ENCODE data around the gene FZD8.

The FZD8 gene

GRCh38 chr10:35637462-35637861 is 4.6 kb downstream of the FZD8 start:
- POLR2A ChIA-PET = no interaction called here
- H3K4me3 ChIP-seq (ENCODE audit: low read depth, low read length) = no peak overlapping the region
- H3K4me1 ChIP-seq (ENCODE audit: control insufficient read depth, insufficient read depth, low read length) = peaks cover 3% of the 10 kb centered on the region
- CTCF ChIA-PET = interaction anchor here (0.6 to 4.2 kb wide), 6 partner anchors 75 to 1254 kb away, joined by 3 to 55 read pairs (median 4); no protein-coding TSS in a partner anchor
- no peak overlapping the region for H3K27ac ChIP-seq (ENCODE audit: extremely low read depth, low read depth, low read length)
- H3K9me3 ChIP-seq (ENCODE audit: control insufficient read depth, insufficient read depth, low read depth, low read length) = no peaks in the 10 kb centered on the region
- H3K36me3 ChIP-seq (ENCODE audit: control insufficient read depth in 2 of 2, insufficient read depth in 1 of 2, low read length in 2 of 2) = peaks cover 0 to 6% of the 10 kb centered on the region in 2 experiments; a peak in 1 of 3 replicates
- TF ChIP-seq SP7 (tag by site-specific recombination; IDR thresholded peaks at IDR 0.05) = no peak
- TF ChIP-seq PRDM1 (tag by site-specific recombination; IDR thresholded peaks at IDR 0.05) = peak; percentile 38; the same call in 1 of the 2 replicates
- no peak for TF ChIP-seq ZNF555 (tag by site-specific recombination; conservative IDR thresholded peaks at IDR 0.05)
- TF ChIP-seq, protein P1, sequence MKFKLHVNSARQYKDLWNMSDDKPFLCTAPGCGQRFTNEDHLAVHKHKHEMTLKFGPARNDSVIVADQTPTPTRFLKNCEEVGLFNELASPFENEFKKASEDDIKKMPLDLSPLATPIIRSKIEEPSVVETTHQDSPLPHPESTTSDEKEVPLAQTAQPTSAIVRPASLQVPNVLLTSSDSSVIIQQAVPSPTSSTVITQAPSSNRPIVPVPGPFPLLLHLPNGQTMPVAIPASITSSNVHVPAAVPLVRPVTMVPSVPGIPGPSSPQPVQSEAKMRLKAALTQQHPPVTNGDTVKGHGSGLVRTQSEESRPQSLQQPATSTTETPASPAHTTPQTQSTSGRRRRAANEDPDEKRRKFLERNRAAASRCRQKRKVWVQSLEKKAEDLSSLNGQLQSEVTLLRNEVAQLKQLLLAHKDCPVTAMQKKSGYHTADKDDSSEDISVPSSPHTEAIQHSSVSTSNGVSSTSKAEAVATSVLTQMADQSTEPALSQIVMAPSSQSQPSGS (tag by site-specific recombination; IDR thresholded peaks at IDR 0.05; ENCODE audit: low read depth) = no peak
- TF ChIP-seq ZNF23 (tag by site-specific recombination; IDR thresholded peaks at IDR 0.05; ENCODE audit: borderline replicate concordance) = no peak
- 0 out of 2 replicates have a peak, but pooled peaks have one; percentile 11 for TF ChIP-seq ELK4 (IDR thresholded peaks at IDR 0.05; ENCODE audit: borderline replicate concordance, low read depth, low read length)
- TF ChIP-seq SCRT2 (tag by site-specific recombination; IDR thresholded peaks at IDR 0.05) = 0 out of 2 replicates have a peak, but pooled peaks have one; percentile 21
- no peak for TF ChIP-seq ZNF133 (tag by site-specific recombination; IDR thresholded peaks at IDR 0.05)
- TF ChIP-seq, protein P2, sequence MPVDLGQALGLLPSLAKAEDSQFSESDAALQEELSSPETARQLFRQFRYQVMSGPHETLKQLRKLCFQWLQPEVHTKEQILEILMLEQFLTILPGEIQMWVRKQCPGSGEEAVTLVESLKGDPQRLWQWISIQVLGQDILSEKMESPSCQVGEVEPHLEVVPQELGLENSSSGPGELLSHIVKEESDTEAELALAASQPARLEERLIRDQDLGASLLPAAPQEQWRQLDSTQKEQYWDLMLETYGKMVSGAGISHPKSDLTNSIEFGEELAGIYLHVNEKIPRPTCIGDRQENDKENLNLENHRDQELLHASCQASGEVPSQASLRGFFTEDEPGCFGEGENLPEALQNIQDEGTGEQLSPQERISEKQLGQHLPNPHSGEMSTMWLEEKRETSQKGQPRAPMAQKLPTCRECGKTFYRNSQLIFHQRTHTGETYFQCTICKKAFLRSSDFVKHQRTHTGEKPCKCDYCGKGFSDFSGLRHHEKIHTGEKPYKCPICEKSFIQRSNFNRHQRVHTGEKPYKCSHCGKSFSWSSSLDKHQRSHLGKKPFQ (tag by site-specific recombination; IDR thresholded peaks at IDR 0.05) = no peak
- TF ChIP-seq GLIS2 (tag by site-specific recombination; IDR thresholded peaks at IDR 0.05) = no peak
- TF ChIP-seq, protein P3, sequence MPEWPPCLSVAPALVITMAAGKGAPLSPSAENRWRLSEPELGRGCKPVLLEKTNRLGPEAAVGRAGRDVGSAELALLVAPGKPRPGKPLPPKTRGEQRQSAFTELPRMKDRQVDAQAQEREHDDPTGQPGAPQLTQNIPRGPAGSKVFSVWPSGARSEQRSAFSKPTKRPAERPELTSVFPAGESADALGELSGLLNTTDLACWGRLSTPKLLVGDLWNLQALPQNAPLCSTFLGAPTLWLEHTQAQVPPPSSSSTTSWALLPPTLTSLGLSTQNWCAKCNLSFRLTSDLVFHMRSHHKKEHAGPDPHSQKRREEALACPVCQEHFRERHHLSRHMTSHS (tag by site-specific recombination; IDR thresholded peaks at IDR 0.05) = no peak
- TF ChIP-seq PRDM6 (tag by site-specific recombination; IDR thresholded peaks at IDR 0.05) = no peak
- TF ChIP-seq SCRT1 (tag by site-specific recombination; IDR thresholded peaks at IDR 0.05; ENCODE audit: borderline replicate concordance) = peak; percentile 37; the same call in 1 of the 2 replicates
- TF ChIP-seq ZNF76 (tag by site-specific recombination; IDR thresholded peaks at IDR 0.05; ENCODE audit: borderline replicate concordance, low read depth) = no peak
- no peak for TF ChIP-seq ZNF221 (tag by site-specific recombination; IDR thresholded peaks at IDR 0.05; ENCODE audit: borderline replicate concordance)
- no peak for TF ChIP-seq ZNF266 (tag by site-specific recombination; IDR thresholded peaks at IDR 0.05; ENCODE audit: low read depth)
- no peak for TF ChIP-seq PATZ1 (tag by site-specific recombination; IDR thresholded peaks at IDR 0.05)
- TF ChIP-seq ZNF19 (tag by site-specific recombination; IDR thresholded peaks at IDR 0.05; ENCODE audit: low read depth) = no peak
- TF ChIP-seq, protein P4, sequence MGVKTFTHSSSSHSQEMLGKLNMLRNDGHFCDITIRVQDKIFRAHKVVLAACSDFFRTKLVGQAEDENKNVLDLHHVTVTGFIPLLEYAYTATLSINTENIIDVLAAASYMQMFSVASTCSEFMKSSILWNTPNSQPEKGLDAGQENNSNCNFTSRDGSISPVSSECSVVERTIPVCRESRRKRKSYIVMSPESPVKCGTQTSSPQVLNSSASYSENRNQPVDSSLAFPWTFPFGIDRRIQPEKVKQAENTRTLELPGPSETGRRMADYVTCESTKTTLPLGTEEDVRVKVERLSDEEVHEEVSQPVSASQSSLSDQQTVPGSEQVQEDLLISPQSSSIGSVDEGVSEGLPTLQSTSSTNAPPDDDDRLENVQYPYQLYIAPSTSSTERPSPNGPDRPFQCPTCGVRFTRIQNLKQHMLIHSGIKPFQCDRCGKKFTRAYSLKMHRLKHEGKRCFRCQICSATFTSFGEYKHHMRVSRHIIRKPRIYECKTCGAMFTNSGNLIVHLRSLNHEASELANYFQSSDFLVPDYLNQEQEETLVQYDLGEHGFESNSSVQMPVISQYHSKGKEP (tag by site-specific recombination; IDR thresholded peaks at IDR 0.05) = no peak
- no peak for TF ChIP-seq ZNF529 (tag by site-specific recombination; IDR thresholded peaks at IDR 0.05; ENCODE audit: insufficient replicate concordance)
- TF ChIP-seq ZFP3 (tag by site-specific recombination; IDR thresholded peaks at IDR 0.05; ENCODE audit: low read depth) = no peak
- no peak for TF ChIP-seq ZFP37 (tag by site-specific recombination; IDR thresholded peaks at IDR 0.05)
- TF ChIP-seq, protein P5, sequence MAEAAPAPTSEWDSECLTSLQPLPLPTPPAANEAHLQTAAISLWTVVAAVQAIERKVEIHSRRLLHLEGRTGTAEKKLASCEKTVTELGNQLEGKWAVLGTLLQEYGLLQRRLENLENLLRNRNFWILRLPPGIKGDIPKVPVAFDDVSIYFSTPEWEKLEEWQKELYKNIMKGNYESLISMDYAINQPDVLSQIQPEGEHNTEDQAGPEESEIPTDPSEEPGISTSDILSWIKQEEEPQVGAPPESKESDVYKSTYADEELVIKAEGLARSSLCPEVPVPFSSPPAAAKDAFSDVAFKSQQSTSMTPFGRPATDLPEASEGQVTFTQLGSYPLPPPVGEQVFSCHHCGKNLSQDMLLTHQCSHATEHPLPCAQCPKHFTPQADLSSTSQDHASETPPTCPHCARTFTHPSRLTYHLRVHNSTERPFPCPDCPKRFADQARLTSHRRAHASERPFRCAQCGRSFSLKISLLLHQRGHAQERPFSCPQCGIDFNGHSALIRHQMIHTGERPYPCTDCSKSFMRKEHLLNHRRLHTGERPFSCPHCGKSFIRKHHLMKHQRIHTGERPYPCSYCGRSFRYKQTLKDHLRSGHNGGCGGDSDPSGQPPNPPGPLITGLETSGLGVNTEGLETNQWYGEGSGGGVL (tag by site-specific recombination; IDR thresholded peaks at IDR 0.05) = no peak
- TF ChIP-seq ZNF571 (tag by site-specific recombination; IDR thresholded peaks at IDR 0.05) = no peak
- no peak for TF ChIP-seq IKZF3 (tag by site-specific recombination; IDR thresholded peaks at IDR 0.05)
